H54 (cell line): ENCODE measurements around the gene SYT7.

Experiments used
- DNase-seq: peaks from one replicate; pipeline ENCODE4 v3.0.0; 2011; ENCODE audit warnings: low spot score, mixed read lengths; ENCODE audit not compliant: insufficient read length
- FAIRE-seq: peaks from 3 replicates; lab custom pipeline; 2011; peaks lifted over from hg19 to GRCh38; lab: Jason Lieb, UNC
- POLR2A ChIP-seq: IDR thresholded peaks from 2 replicates; pipeline ENCODE4 v1.6.1; 2011; ENCODE audit warnings: low read depth, mild to moderate bottlenecking, low read length

Gene SYT7

DNA sequence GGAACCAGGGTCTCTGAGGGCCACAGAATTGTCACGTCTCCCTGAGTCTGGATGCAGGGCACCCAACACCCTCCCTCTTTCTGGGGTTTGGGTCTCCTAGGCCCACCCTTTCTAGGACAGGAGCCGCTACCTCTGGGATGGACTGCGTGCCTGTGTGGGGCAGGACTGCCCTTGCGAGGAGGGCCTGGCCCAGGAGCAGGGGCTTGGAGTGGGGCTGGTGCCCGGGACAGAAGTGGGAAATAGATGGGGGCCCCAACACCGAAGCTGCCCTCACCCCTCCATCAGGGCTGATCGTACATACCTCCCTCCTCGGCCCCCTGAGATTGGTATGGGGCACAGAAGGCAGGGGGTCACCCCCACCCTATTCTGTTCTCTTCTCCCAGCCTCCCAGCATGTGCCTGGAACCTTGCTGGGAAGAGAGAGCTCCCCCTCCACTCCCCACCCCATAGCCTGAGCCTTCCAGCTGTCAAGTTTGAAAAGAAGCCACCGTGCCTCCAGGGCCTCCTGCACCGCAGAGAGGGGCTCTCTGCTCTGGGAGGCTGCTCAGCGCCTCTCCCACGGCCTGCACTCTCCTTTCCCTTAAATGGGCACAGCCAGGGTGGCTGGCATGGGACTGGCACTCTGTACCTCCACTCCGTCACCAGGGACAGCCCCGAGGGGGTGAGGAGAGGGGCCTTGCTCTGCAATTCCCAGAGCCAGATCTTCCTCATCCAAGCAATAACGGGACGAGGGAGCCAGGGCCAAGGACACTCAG is 70.5 kb downstream of the SYT7 start:
- FAIRE-seq (no peak), DNase-seq (no peak)
- no peak for TF ChIP-seq POLR2A

DNA sequence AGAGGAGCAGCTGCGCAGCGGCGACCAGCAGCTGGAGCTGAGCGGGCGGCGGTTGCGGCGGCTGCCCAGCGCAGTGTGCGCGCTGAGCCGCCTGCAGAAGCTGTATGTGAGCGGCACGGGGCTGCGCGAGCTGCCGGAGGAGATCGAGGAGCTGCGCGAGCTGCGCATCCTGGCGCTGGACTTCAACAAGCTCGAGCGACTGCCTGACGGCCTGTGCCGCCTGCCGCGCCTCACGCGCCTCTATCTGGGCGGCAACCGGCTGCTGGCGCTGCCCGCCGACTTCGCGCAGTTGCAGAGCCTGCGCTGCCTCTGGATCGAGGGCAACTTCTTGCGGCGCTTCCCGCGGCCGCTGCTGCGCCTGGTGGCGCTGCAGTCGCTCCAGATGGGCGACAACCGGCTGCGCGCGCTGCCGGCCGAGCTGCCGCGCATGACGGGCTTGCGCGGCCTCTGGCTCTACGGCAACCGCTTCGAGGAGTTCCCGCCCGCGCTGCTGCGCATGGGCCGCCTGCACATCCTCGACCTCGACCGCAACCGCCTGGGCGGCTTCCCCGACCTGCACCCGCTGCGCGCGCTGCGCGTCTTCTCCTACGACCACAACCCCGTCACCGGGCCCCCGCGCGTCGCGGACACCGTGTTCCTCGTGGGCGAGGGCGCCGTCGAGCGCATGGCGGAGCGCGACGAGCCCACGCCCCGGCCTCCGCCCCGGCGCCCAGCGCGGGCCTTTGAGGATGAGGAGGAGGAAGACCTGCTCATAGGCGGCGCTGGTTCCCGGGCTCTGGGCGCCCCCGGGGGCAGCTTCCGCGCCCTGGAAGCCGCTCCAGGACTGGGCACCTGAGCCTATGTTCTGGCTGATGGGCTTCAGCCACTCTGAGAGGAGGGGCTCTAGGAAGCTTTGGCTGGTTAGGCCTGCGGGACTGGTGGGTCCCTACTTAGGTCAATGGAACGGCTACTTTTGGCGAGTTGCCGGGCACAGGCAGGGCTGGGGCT is 71.5 kb downstream of the SYT7 start:
- DNase-seq = no peak
- no peak for TF ChIP-seq POLR2A

GRCh38 chr11:61507962-61508861 is 72.7 kb downstream of the SYT7 start, which contains the start of gene LRRC10B:
LRRC10B (plus strand) TSS chr11:61508749; CDS start chr11:61508999, 250 bp downstream.
- FAIRE-seq (no peak), DNase-seq (no peak)
- TF ChIP-seq POLR2A = no peak

More for the DNA sequence above, 71.5 kb downstream of the SYT7 start:
- no peak for FAIRE-seq

DNA sequence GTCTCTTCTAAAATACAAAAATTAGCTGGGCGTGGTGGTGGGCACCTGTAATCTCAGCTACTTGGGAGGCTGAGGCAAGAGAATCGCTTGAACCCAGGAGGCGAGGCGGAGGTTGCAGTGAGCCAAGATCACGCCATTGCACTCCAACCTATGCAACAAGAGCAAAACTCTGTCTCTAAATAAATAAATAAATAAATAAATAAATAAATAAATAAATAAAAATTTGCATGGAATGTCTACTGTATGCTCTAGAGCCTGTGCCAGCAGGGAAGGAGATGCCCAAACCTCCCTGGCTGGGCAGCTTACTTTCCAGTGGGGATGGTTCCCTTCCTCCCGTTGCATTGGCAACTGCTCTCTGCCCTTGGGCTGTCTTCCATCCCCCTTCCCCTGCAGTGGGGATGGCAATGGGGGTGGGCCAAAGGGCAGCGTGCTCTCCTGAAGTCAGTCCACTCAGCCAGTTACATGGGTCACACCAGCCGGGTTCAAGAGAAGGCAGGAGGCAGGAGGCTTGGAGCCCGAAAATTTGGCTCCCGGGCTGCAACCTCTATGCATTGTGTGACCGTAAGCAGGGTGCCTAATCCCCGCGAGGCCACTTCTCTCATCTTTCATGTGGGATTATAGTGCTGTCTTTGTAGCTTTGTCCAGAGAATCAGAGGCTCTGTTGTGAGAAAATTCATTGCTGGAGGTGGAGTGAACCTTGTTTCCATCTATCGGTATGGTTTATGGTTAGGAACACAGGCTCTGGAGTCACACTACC is 73.7 kb downstream of the SYT7 start:
- DNase-seq = no peak
- FAIRE-seq = no peak
- TF ChIP-seq POLR2A = no peak

DNA sequence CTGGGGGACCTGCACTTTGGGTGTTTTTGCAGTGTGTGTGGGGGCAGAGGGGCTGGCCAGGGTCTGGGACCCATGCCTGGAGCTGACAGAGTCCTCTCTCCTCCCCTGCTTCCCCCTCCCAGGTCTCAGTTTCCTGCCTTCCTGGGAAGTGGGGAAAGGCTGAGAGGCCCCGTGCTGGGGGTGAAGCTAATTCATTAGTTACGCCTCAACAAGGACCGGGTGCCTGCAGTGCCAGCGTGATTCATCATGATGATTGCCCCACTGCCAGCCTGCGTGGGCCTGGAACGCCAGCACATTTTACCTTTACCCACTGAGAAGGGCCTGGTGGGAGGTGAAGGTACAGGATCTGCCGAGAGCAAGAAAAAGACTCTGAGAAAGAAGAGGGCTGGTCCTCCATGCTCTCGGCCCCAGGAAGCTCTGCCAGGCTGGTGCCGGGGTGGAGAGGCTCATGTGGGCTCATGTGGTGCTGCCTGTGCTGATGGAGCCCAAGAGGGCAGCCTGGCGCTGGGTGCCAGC is 75.2 kb downstream of the SYT7 start:
- peak; percentile 85 for DNase-seq
- no peak for FAIRE-seq
- TF ChIP-seq POLR2A = no peak

GRCh38 chr11:61505106-61505505 is 75.8 kb downstream of the SYT7 start:
- FAIRE-seq = no peak
- no peak for TF ChIP-seq POLR2A

GRCh38 chr11:61503135-61503770 is 77.6 kb downstream of the SYT7 start:
- no peak for DNase-seq
- no peak for FAIRE-seq
- TF ChIP-seq POLR2A = no peak

More at GRCh38 chr11:61505106-61505505, 75.8 kb downstream of the SYT7 start:
- DNase-seq = no peak

- no peak for DNase-seq
- no peak for TF ChIP-seq POLR2A
These were observed 78.4 kb downstream of the SYT7 start for GRCh38 chr11:61502522-61502921.

DNA sequence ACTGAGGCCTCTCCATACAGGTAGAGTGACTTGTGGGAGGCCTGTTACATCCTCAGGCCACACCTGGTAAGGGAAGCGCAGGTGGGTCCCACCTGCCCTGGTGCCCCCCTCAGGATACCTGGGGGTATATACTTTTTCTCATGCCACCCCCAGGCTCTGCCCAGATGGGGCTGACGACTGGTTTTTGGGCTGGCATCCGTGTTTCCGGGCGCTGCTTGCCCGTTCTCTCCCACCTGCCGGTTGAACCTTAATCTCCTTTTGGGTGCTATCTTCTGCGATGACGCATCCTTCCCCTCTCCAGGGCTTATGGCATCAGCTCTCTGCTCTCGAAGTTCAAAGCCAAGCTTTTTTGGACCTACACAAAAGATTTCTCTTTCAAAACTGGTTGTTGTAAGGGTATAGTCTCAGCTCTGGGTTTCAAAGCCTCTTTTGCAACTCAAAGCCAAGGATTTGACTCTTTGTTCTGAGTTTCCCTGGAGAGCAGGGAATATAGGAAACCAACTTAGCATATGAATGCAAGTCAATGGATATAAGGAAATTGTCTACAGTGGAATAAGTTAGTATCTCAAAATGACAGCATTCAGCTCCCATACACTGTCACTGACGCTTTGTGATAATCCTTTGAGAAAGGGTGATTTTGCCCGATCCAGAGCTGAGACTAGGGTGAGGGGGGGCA is 80.9 kb downstream of the SYT7 start:
- DNase-seq = no peak
- FAIRE-seq = no peak
- no peak for TF ChIP-seq POLR2A

More at GRCh38 chr11:61502522-61502921, 78.4 kb downstream of the SYT7 start:
- FAIRE-seq = no peak

DNA sequence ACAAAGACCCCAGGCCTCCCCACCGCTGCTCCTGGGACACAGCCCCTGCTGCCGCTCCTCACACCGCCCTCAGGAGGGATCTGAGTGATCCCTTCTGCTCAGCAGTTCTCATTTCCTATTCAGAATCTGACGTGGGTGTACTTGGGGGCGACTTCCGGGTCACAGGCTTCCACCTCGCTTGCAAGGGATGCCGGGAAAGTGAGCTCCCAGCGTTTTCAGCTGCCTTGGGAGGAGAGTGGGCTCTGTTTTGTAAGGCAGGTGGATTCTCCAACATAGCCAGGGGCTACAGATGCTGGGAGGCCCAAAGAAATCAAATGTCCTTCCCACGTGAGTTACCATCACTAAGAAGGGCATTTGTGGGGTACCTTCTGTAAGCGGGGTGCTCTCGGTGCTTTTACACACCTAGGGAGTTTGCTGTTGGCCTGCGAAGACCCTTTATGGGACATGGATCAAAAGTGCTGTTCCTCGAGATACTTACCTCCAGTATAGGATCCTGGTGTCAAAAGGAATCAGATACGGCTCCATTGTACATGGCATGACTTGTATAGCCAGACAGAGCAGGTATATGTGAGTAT is 82.0 kb downstream of the SYT7 start:
- TF ChIP-seq POLR2A = no peak
- DNase-seq = no peak
- FAIRE-seq = no peak

- no peak for DNase-seq
- FAIRE-seq = no peak
- no peak for TF ChIP-seq POLR2A
These were observed 83.0 kb downstream of the SYT7 start for GRCh38 chr11:61497876-61498275.

- FAIRE-seq = no peak
These were observed 83.4 kb downstream of the SYT7 start for GRCh38 chr11:61497473-61497872.

More at GRCh38 chr11:61497473-61497872, 83.4 kb downstream of the SYT7 start:
- no peak for TF ChIP-seq POLR2A
- DNase-seq = no peak
